HCT116 (cell line): ENCODE data around the gene TP53TG5.

Experiments
- EGR1 ChIP-seq: IDR thresholded peaks from 2 replicates; pipeline ENCODE4 v1.6.1; 2012; ENCODE audit warnings: low read depth
- EZH2 ChIP-seq: fragments of 200-600 bp; sonication (generic); IDR thresholded peaks from 2 replicates; pipeline ENCODE4 v1.6.1; 2017; ENCODE audit warnings: antibody characterized with exemption, mixed run types
- EZH2phosphoT487 ChIP-seq: fragments of 200-600 bp; IDR thresholded peaks from 2 replicates; pipeline ENCODE4 v1.6.1; 2018; ENCODE audit warnings: antibody characterized with exemption, borderline replicate concordance
- POLR2A ChIP-seq: IDR thresholded peaks from 2 replicates; pipeline ENCODE4 v1.7.0; 2011; ENCODE audit warnings: borderline replicate concordance; ENCODE audit not compliant: insufficient read depth, insufficient read length; ENCODE audit errors: extremely low read depth
- POLR2AphosphoS5 ChIP-seq: IDR thresholded peaks from 2 replicates; pipeline ENCODE4 v1.6.1; 2011; ENCODE audit warnings: mild to moderate bottlenecking, low read depth, low read length, moderate library complexity
- RAD21 ChIP-seq: IDR thresholded peaks from 2 replicates; pipeline ENCODE4 v1.6.1; 2012; ENCODE audit warnings: low read depth, mild to moderate bottlenecking
- SIN3A ChIP-seq: IDR thresholded peaks from 2 replicates; pipeline ENCODE4 v1.6.1; 2012; ENCODE audit warnings: low read depth
- SP1 ChIP-seq: IDR thresholded peaks from 2 replicates; pipeline ENCODE4 v1.6.1; 2012; ENCODE audit warnings: low read depth
- YY1 ChIP-seq: IDR thresholded peaks from 2 replicates; pipeline ENCODE4 v1.6.1; 2011; ENCODE audit warnings: low read length, low read depth, moderate library complexity, mild to moderate bottlenecking; ENCODE audit not compliant: insufficient replicate concordance; ENCODE audit errors: extremely low read depth
- TF ChIP-seq, protein P1 (sequence below), 3 experiments: fragments of 200-600 bp in 1 of 3; sonication (generic) in 1 of 3; IDR thresholded peaks in 2 of 3; conservative IDR thresholded peaks in 1 of 3; 2 replicates each; pipeline ENCODE4 v1.5.1; 2012 to 2017; ENCODE audit warnings: low read depth in 2 of 3, low read length in 2 of 3, antibody characterized with exemption in 1 of 3, borderline replicate concordance in 1 of 3, control low read depth in 1 of 3, mild to moderate bottlenecking in 1 of 3, mixed read lengths in 1 of 3, mixed run types in 1 of 3, moderate library complexity in 1 of 3; ENCODE audit not compliant: insufficient read depth in 1 of 3
- TF ChIP-seq, protein P2 (sequence below): IDR thresholded peaks from 2 replicates; pipeline ENCODE4 v1.6.1; 2012; ENCODE audit warnings: low read depth

DNA sequence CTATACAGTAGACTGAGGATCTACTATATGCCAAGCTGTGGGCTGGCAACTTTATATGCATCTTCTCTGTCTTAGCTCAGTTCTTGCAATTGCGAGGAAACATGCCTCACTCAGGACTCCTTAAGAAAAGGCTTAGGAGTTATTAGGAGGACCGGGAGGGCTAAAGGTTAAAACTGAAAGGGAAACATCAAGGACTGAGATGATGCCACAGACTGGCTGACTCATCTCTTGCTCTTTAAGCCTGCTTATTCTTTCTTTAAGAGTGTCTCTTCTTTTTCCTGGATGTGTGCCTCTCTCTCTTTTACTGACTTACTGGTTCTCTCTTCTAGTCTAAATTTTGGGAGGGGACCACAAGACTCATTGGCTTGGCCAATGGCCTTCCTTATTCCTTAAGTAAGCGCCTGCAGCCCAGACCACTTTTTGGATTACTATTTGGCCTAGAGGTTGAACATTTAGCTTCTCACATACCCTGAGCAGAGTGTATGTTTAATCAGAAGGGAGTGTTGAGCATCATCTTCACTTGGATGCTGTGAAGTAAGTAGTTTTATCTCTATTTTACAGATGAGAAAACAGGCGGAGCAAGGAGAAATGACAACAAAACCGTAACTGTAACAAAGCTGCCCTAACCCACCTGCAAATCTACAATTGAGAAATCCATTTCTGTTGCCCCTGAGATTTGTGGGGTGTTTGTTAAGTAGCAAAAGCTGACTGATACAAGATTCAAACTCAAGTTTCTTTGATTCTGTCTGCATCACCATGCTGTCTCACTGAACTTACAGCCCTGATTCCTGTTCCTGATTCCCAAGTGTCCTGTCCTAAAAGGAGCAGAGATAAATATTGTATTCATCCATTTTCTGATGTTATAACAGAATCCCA lies 22.7 kb downstream of the TP53TG5 start:
- TF ChIP-seq RAD21: no peak
- TF ChIP-seq POLR2AphosphoS5: no peak
- no peak for TF ChIP-seq EGR1
- TF ChIP-seq SIN3A: 0 out of 2 replicates have a peak, but pooled peaks have one; percentile 29
- TF ChIP-seq, protein P1, sequence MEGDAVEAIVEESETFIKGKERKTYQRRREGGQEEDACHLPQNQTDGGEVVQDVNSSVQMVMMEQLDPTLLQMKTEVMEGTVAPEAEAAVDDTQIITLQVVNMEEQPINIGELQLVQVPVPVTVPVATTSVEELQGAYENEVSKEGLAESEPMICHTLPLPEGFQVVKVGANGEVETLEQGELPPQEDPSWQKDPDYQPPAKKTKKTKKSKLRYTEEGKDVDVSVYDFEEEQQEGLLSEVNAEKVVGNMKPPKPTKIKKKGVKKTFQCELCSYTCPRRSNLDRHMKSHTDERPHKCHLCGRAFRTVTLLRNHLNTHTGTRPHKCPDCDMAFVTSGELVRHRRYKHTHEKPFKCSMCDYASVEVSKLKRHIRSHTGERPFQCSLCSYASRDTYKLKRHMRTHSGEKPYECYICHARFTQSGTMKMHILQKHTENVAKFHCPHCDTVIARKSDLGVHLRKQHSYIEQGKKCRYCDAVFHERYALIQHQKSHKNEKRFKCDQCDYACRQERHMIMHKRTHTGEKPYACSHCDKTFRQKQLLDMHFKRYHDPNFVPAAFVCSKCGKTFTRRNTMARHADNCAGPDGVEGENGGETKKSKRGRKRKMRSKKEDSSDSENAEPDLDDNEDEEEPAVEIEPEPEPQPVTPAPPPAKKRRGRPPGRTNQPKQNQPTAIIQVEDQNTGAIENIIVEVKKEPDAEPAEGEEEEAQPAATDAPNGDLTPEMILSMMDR (IDR thresholded peaks at IDR 0.05 in 2 of 3, conservative IDR thresholded peaks at IDR 0.05 in 1 of 3; ENCODE audit: borderline replicate concordance in 1 of 3, insufficient read depth in 1 of 3, low read depth in 2 of 3, low read length in 2 of 3): no peak
- no peak for TF ChIP-seq EZH2
- no peak for TF ChIP-seq POLR2A
- peak; percentile 33; the same call in 1 of the 2 replicates for TF ChIP-seq SP1
- TF ChIP-seq, protein P2, sequence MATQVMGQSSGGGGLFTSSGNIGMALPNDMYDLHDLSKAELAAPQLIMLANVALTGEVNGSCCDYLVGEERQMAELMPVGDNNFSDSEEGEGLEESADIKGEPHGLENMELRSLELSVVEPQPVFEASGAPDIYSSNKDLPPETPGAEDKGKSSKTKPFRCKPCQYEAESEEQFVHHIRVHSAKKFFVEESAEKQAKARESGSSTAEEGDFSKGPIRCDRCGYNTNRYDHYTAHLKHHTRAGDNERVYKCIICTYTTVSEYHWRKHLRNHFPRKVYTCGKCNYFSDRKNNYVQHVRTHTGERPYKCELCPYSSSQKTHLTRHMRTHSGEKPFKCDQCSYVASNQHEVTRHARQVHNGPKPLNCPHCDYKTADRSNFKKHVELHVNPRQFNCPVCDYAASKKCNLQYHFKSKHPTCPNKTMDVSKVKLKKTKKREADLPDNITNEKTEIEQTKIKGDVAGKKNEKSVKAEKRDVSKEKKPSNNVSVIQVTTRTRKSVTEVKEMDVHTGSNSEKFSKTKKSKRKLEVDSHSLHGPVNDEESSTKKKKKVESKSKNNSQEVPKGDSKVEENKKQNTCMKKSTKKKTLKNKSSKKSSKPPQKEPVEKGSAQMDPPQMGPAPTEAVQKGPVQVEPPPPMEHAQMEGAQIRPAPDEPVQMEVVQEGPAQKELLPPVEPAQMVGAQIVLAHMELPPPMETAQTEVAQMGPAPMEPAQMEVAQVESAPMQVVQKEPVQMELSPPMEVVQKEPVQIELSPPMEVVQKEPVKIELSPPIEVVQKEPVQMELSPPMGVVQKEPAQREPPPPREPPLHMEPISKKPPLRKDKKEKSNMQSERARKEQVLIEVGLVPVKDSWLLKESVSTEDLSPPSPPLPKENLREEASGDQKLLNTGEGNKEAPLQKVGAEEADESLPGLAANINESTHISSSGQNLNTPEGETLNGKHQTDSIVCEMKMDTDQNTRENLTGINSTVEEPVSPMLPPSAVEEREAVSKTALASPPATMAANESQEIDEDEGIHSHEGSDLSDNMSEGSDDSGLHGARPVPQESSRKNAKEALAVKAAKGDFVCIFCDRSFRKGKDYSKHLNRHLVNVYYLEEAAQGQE: no peak
- TF ChIP-seq YY1: no peak
- TF ChIP-seq EZH2phosphoT487: no peak
